ENCODE measurements around the gene SIGMAR1.
"Not testable (repeated sequence)": the region's sequence is repeated elsewhere in the genome, so short reads cannot be mapped to it uniquely, and the experiment has no call there.

Gene SIGMAR1

GRCh38 chr9:34646211-34647083 is 8.9 kb upstream of the SIGMAR1 start, which contains the start of gene GALT:
GALT (plus strand) TSS chr9:34646675; CDS start chr9:34646705, 30 bp downstream.
- ATAC-seq, result peak; percentile 93
- TF ChIP-seq BACH2 (CRISPR knock-in tag; IDR thresholded peaks at IDR 0.05; ENCODE audit: borderline replicate concordance), result no peak
- peak; percentile 70 for TF ChIP-seq ZFP3 (CRISPR knock-in tag; IDR thresholded peaks at IDR 0.05)
- TF ChIP-seq TSHZ2 (CRISPR knock-in tag; IDR thresholded peaks at IDR 0.05), result 0 out of 2 replicates have a peak, but pooled peaks have one; percentile 52

GRCh38 chr9:34644766-34645314 is 7.3 kb upstream of the SIGMAR1 start:
- TF ChIP-seq ARNTL (CRISPR knock-in tag; IDR thresholded peaks at IDR 0.05; ENCODE audit: borderline replicate concordance, low read depth) (no peak), ZC3H10 (CRISPR knock-in tag; IDR thresholded peaks at IDR 0.05) (no peak), ZFP3 (CRISPR knock-in tag; IDR thresholded peaks at IDR 0.05) (no peak), ZNF70 (CRISPR knock-in tag; IDR thresholded peaks at IDR 0.05) (no peak), PATZ1 (CRISPR knock-in tag; IDR thresholded peaks at IDR 0.05; ENCODE audit: borderline replicate concordance) (no peak), TSHZ2 (CRISPR knock-in tag; IDR thresholded peaks at IDR 0.05) (no peak), TCF4 (CRISPR knock-in tag; IDR thresholded peaks at IDR 0.05; ENCODE audit: borderline replicate concordance) (no peak), TOX (CRISPR knock-in tag; IDR thresholded peaks at IDR 0.05; ENCODE audit: borderline replicate concordance) (no peak), BACH2 (CRISPR knock-in tag; IDR thresholded peaks at IDR 0.05; ENCODE audit: borderline replicate concordance) (no peak)
- no peak for ATAC-seq

GRCh38 chr9:34642679-34643078 is 5.1 kb upstream of the SIGMAR1 start:
- ATAC-seq, result no peak
- TF ChIP-seq ZFP30 (CRISPR knock-in tag; IDR thresholded peaks at IDR 0.05) (no peak), SNAI2 (CRISPR knock-in tag; IDR thresholded peaks at IDR 0.05) (no peak)

GRCh38 chr9:34639322-34639721 is 1.7 kb upstream of the SIGMAR1 start:
- not testable (repeated sequence) for ATAC-seq

- ATAC-seq, result no peak
- TF ChIP-seq POU6F1 (CRISPR knock-in tag; IDR thresholded peaks at IDR 0.05; ENCODE audit: borderline replicate concordance, low read depth), result no peak
- TF ChIP-seq GLIS3 (CRISPR knock-in tag; IDR thresholded peaks at IDR 0.05), result no peak
- no peak for TF ChIP-seq SNAI2 (CRISPR knock-in tag; IDR thresholded peaks at IDR 0.05)
- no peak for TF ChIP-seq ZFP3 (CRISPR knock-in tag; IDR thresholded peaks at IDR 0.05)
- no peak for TF ChIP-seq TOX (CRISPR knock-in tag; IDR thresholded peaks at IDR 0.05; ENCODE audit: borderline replicate concordance)
- no peak for TF ChIP-seq ESRRG (CRISPR knock-in tag; IDR thresholded peaks at IDR 0.05)
- TF ChIP-seq RARB (CRISPR knock-in tag; IDR thresholded peaks at IDR 0.05), result no peak
- TF ChIP-seq CSDC2 (CRISPR knock-in tag; IDR thresholded peaks at IDR 0.05), result no peak
- no peak for TF ChIP-seq CREB5 (CRISPR knock-in tag; IDR thresholded peaks at IDR 0.05; ENCODE audit: low read depth)
- no peak for TF ChIP-seq TCF4 (CRISPR knock-in tag; IDR thresholded peaks at IDR 0.05; ENCODE audit: borderline replicate concordance)
- TF ChIP-seq PATZ1 (CRISPR knock-in tag; IDR thresholded peaks at IDR 0.05; ENCODE audit: borderline replicate concordance), result no peak
- TF ChIP-seq CSRNP3 (CRISPR knock-in tag; IDR thresholded peaks at IDR 0.05), result no peak
Observed at GRCh38 chr9:34638138-34638445, 505 bp upstream of the SIGMAR1 start.
